Activated naive CD4-positive, alpha-beta T cell treated with anti-CD3 and anti-CD28 coated beads, Interleukin-2, amount 50 U/mL, for 24 hours (primary cell): ENCODE data around the gene RHOV.

ENCODE experiments used
- H3K27ac Mint-ChIP-seq: one replicate; pipeline ENCODE4 v1.8.0; 2021; ENCODE audit warnings: mild to moderate bottlenecking, mixed read lengths
- H3K27me3 Mint-ChIP-seq: one replicate; pipeline ENCODE4 v1.8.0; 2021; ENCODE audit warnings: mixed read lengths
- H3K36me3 Mint-ChIP-seq: one replicate; pipeline ENCODE4 v1.8.0; 2021; ENCODE audit warnings: mixed read lengths
- H3K4me1 Mint-ChIP-seq: one replicate; pipeline ENCODE4 v1.8.0; 2021; ENCODE audit warnings: mixed read lengths
- H3K4me3 Mint-ChIP-seq: one replicate; pipeline ENCODE4 v1.8.0; 2021; ENCODE audit warnings: mild to moderate bottlenecking, mixed read lengths
- H3K9me3 Mint-ChIP-seq: one replicate; pipeline ENCODE4 v1.8.0; 2021; ENCODE audit warnings: mixed read lengths

The RHOV gene

DNA sequence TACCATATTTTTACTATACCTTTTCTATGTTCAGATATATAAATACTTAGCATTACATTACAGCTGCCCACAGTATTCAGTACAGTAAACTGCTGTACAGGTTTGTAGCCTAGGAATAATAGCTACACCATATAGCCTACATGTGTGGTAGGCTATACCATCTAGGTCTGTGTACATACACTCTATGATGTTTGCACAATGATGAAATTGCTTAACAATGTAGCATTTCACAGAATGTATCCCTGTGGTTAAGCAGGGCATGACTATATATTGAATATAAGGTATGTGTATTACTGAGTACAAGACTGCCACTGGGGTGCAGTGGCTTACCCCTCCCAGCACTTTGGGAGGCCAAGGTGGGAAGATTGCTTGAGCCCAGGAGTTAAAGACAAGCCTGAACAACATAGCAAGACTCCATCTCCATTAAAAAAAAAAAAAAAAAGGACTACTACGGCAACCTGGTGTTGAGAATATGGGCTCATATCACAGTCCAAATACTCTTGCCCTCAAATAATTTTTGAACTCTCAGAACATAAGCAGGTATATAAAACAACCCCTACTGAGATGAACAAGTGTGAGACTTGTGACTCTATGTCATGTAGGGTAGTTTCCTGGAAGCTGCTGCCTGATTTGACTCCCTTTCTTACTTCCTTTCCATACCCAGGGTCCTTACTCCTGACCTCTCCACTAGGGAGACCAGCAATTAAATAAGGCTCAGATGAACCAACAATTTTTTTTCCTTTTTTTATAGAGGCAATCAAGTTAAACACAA lies 50.3 kb downstream of the RHOV start:
- no peaks in the 10 kb centered on the region for H3K27me3 Mint-ChIP-seq
- no peaks in the 10 kb centered on the region for H3K4me1 Mint-ChIP-seq
- no peaks in the 10 kb centered on the region for H3K36me3 Mint-ChIP-seq
- H3K4me3 Mint-ChIP-seq = no peak overlapping the region
- H3K9me3 Mint-ChIP-seq = no peaks in the 10 kb centered on the region
- no peak overlapping the region for H3K27ac Mint-ChIP-seq
